Aortic smooth muscle cell (primary cell): Measurements from ENCODE around the gene POU3F1. TPM values are rescaled to one million over a fixed set of nuclear protein-coding genes. Genes with fewer than 3 reads are reported as not detected.

Source experiments
- total RNA-seq: library from RNA; depleted of rRNA; stranded (reverse); fragments of >200 nt; gene quantifications from 2 replicates; pipeline ENCODE4 v1.2.3, GENCODE V29; 2014

The POU3F1 gene
- total RNA-seq: not detected in 2 replicates

DNA sequence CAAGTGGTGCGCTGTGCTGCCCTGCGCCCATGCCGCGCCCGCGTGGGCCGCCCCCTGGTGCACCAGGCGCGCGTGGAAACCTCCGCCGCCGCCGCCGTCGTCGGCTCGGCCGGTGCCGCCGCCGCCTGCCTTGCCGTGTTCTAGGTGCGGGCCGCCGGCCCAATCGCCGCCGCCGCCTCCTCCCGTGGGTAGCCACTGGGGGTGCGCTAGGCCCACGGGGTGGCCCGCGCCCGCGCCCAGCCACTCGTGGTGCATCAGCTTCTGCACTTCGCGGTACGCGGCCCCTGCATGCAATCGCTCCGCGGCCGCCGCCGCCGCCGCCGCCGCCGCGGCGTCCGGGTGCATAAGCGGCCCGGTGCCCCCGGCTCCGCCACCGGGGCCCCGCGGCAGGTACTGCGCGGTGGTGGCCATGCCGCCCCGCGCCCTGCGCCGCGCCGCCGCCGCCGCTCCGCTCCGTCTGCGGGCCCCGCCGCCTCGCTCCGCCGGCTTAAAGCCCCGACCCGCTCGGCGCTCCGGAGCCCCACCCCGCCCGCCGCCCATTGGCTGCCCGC lies at the start of gene POU3F1:
POU3F1 (minus strand) TSS at position 461 of the 551 bp plus-strand sequence; CDS start at position 411, 50 bp downstream.

DNA sequence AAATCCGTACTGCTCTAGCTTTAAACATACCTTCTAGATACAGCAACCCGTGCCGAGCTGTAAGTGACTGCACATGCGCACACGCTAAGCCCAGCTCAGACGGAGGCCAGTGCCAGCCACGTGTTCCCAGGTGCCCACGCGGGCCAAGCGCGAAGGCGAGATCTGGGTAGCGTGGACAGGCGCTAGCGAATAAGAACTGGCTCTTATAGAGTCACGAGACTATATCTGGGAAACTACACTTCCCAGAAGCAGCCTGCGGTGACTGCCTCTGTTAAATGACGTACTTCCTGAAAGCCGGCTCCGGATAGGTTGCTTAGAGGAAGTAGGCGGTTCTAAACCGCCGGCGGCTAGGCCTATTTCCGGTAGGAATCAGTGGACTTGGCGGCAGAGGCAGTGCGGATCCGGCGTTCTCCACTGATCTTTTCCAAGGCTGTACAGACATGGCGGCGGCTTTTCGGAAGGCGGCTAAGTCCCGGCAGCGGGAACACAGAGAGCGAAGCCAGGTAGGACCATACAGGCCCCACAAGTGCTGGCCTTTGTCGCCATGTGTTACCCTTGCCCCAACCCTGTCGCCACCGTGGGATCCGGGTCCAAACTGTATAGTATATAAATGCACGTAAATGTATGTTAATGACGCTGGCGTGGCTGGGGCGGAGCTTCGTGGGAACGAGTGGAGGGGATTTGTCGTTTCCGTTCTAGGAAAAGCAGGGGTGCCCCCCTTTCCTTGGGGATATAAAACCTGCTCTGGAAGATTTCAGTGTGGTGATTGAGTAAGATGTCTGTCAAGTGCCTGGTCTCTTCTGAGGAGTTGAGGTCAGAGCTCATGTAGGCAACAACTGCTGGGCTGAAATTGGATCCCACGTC lies 34.0 kb downstream of the POU3F1 start, which contains the start of gene UTP11:
UTP11 (plus strand) TSS at position 372 of the 864 bp plus-strand sequence; CDS start at position 441, 69 bp downstream.

DNA sequence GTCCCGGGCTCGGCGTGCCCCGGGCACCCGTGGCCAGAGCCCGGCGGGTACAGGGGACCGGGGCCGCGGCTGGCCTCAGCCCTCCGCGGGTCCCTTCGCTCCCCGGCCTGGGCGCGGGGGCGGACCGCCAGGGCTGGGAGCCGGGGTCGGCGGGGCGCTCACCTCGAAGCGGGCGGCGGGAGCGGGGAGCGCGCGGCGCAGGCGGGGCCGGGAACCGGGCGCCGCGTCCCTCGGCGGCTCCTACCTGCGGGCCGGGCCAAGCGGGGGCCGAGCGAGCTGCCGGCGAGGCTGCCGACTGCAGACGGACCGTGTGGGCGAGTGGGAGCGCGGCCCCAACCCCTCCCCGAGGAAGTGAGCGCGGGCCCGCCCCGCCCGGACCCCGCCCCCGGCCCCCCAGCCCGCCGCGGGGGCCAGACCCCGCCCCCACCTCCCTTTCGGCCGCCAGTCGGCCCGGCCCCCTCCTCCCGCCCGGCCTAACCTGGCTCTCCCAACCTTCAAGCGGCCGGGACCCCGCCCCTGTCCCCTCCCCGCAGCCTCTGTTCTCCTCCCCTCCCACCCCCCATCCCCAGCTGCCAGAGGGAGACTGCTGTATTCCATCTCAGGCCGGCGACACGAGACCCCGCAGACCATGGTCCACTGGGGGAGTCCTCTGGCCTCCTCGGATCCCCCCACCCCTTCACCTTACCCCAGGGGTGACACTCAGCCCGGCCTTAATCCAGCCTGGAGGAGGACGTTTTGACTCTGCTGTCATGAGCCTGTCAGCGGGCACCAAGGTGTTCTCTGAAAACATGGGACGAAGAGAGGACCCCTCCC lies 41.2 kb downstream of the POU3F1 start, which contains the start of gene FHL3:
FHL3 (minus strand) TSS at position 320 of the 813 bp plus-strand sequence. CDS start 6,102 bp downstream, outside the sequence.

Other genes starting within 250 kb of the POU3F1 start
- 23.1 and 26.7 TPM in 2 replicates for gene C1orf122, start 239.0 kb downstream of the POU3F1 start, total RNA-seq
- gene YRDC, start 238.6 kb downstream of the POU3F1 start, total RNA-seq: 10.3 and 12.4 TPM in 2 replicates
- 2.5 and 3.4 TPM in 2 replicates for gene MTF1, start 187.2 kb downstream of the POU3F1 start, total RNA-seq
- 27.4 and 30.4 TPM in 2 replicates for gene INPP5B, start 99.7 kb downstream of the POU3F1 start, total RNA-seq
- 105 and 109 TPM in 2 replicates for gene SF3A3, start 56.8 kb downstream of the POU3F1 start, total RNA-seq
- 8.9 and 10.6 TPM in 2 replicates for gene FHL3, start 41.3 kb downstream of the POU3F1 start, total RNA-seq
- gene UTP11, start 34.1 kb downstream of the POU3F1 start, total RNA-seq: 36.2 and 38.3 TPM in 2 replicates